OCI-LY3 (cell line): ENCODE measurements around the gene CDON.

Experiments
- H2AFZ ChIP-seq: fragments of 200-600, 300-600 bp; shearing (Covaris generic); 2 replicates; pipeline ENCODE4 v1.6.0; 2014; ENCODE audit warnings: antibody characterized with exemption, low read depth, low read length
- H3K27ac ChIP-seq: fragments of 200-600, 300-600 bp; sonication (generic); 2 replicates; pipeline ENCODE4 v1.5.1; 2014; ENCODE audit warnings: mild to moderate bottlenecking, low read length, moderate library complexity, mixed read lengths
- H3K27me3 ChIP-seq: fragments of 200-600, 300-600 bp; sonication (generic); 2 replicates; pipeline ENCODE4 v1.6.1; 2014; ENCODE audit warnings: low read depth, low read length, mixed read lengths
- H3K36me3 ChIP-seq: fragments of 200-600, 300-600 bp; sonication (generic); replicated peaks from 2 replicates; pipeline ENCODE3; 2014; ENCODE audit warnings: low read depth, low read length, mixed read lengths
- H3K4me1 ChIP-seq: fragments of 300-600, 200-600 bp; sonication (generic); 2 replicates; pipeline ENCODE4 v1.6.1; 2014; ENCODE audit warnings: low read length, mixed read lengths
- H3K4me2 ChIP-seq: fragments of 200-600, 300-600 bp; sonication (generic); 2 replicates; pipeline ENCODE4 v1.6.1; 2014; ENCODE audit warnings: low read length, mixed read lengths
- H3K4me3 ChIP-seq: fragments of 300-600, 200-600 bp; sonication (generic); 2 replicates; pipeline ENCODE4 v1.5.1; 2014; ENCODE audit warnings: antibody characterized with exemption, mild to moderate bottlenecking, low read length, moderate library complexity
- H3K79me2 ChIP-seq: fragments of 300-600, 200-600 bp; shearing (Covaris generic); 2 replicates; pipeline ENCODE4 v1.6.1; 2014; ENCODE audit warnings: mild to moderate bottlenecking, low read length, mixed read lengths
- H3K9ac ChIP-seq: fragments of 300-600, 200-600 bp; shearing (Covaris generic); 2 replicates; pipeline ENCODE4 v1.6.0; 2014; ENCODE audit warnings: mild to moderate bottlenecking, low read length, moderate library complexity
- H3K9me3 ChIP-seq: fragments of 200-600, 300-600 bp; shearing (Covaris generic); 2 replicates; pipeline ENCODE4 v1.6.1; 2014; ENCODE audit warnings: low read length, mixed read lengths; ENCODE audit not compliant: insufficient read depth
- H4K20me1 ChIP-seq: fragments of 200-600, 300-600 bp; sonication (generic); 2 replicates; pipeline ENCODE4 v1.6.1; 2016; ENCODE audit warnings: low read length, mixed read lengths; ENCODE audit not compliant: insufficient read depth
- CTCF ChIP-seq: fragments of 200-600, 300-600 bp; sonication (generic); IDR thresholded peaks from 2 replicates; pipeline ENCODE4 v1.5.1; 2014; ENCODE audit warnings: antibody characterized with exemption, low read length, low read depth
- EZH2phosphoT487 ChIP-seq: fragments of 200-600 bp; shearing (Covaris generic); IDR thresholded peaks from 2 replicates; pipeline ENCODE4 v1.6.1; 2018; ENCODE audit warnings: antibody characterized with exemption, mixed run types, low read depth

Gene CDON

GRCh38 chr11:125950178-125950490 lies 112.5 kb downstream of the CDON start:
- no peak for TF ChIP-seq EZH2phosphoT487
- TF ChIP-seq CTCF = no peak

DNA sequence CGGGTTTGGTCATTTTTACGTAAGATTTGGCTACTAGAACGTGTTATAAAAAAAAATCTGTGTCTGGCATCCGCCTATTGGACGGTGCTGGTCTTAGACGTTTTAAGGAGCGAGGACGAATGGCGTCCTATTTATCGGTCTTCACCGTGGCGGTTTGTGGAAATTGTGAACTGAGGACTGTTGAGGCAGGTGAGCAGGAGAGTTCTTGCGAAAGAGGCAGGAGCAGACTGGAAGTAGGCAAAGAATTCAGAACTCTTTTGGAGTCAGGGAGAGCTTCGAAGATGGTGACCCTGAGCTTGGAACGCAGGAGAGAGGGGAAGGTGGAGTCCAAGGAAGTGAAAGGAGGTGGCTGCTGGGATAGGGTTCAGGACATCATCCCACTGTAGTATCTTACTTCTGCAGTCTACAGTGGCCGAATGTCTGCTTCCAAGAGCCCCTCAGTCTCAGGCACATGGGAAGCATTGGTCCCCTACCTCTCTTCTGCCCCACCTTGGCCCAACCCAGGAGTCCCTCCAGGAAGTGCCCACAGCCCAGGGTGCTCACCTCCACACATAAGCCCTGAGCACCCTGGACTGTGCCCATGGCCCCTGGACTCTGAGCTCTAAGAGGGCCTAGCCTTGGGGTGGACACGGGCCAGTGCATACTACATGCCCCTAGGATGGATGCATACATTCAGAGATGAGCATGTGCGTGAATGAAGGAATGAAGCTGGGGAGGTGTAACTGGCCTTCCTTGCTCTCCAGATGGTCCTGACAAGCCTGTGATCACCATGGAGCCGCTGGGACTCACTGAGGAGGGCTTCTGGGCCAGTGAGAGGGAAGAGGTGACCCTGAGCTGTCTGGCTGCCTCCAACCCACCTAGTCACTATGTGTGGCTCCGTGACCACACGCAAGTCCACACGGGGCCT lies 113.1 kb downstream of the CDON start:
- no peak overlapping the region for H3K9ac ChIP-seq
- H2AFZ ChIP-seq = no peak overlapping the region
- H3K27me3 ChIP-seq = no peaks in the 10 kb centered on the region
- H3K79me2 ChIP-seq = no peaks in the 10 kb centered on the region
- no peak overlapping the region for H3K4me2 ChIP-seq
- H3K4me1 ChIP-seq = no peaks in the 10 kb centered on the region
- H3K27ac ChIP-seq = no peak overlapping the region
- TF ChIP-seq CTCF (no peak), EZH2phosphoT487 (no peak)
- H3K9me3 ChIP-seq = no peaks in the 10 kb centered on the region
- H4K20me1 ChIP-seq = no peaks in the 10 kb centered on the region
- H3K4me3 ChIP-seq = no peak overlapping the region
- H3K36me3 ChIP-seq = no peaks in the 10 kb centered on the region

More at GRCh38 chr11:125950178-125950490, 112.5 kb downstream of the CDON start:
- no peak overlapping the region for H3K4me2 ChIP-seq
- H3K27me3 ChIP-seq = no peaks in the 10 kb centered on the region
- H2AFZ ChIP-seq = no peak overlapping the region
- no peak overlapping the region for H3K4me3 ChIP-seq
- H3K36me3 ChIP-seq = no peaks in the 10 kb centered on the region
- H4K20me1 ChIP-seq = no peaks in the 10 kb centered on the region
- no peak overlapping the region for H3K27ac ChIP-seq
- H3K9ac ChIP-seq = no peak overlapping the region
- no peaks in the 10 kb centered on the region for H3K9me3 ChIP-seq
- no peaks in the 10 kb centered on the region for H3K79me2 ChIP-seq
- H3K4me1 ChIP-seq = no peaks in the 10 kb centered on the region

GRCh38 chr11:125948278-125949051 lies 114.2 kb downstream of the CDON start:
- Histone ChIP-seq H2AFZ (no peak overlapping the region), H3K36me3 (no peaks in the 10 kb centered on the region), H3K27ac (no peak overlapping the region), H3K9me3 (no peaks in the 10 kb centered on the region), H3K27me3 (no peaks in the 10 kb centered on the region), H3K4me2 (no peak overlapping the region), H3K4me1 (no peaks in the 10 kb centered on the region), H3K9ac (no peak overlapping the region), H3K79me2 (no peaks in the 10 kb centered on the region), H3K4me3 (no peak overlapping the region), H4K20me1 (no peaks in the 10 kb centered on the region)
- no peak for TF ChIP-seq CTCF
- TF ChIP-seq EZH2phosphoT487 = no peak
